ENCODE data around the gene ILKAP.
A peak's percentile ranks its signal among the peaks of the same experiment; 100 is the strongest.

Gene ILKAP

GRCh38 chr2:238236571-238236970 lies 33.1 kb upstream of the ILKAP start:
- no peak for DNase-seq

GRCh38 chr2:238235856-238236255 lies 32.4 kb upstream of the ILKAP start:
- DNase-seq = no peak

GRCh38 chr2:238235331-238235732 lies 31.8 kb upstream of the ILKAP start:
- DNase-seq = no peak

GRCh38 chr2:238233625-238234024 lies 30.1 kb upstream of the ILKAP start:
- DNase-seq = no peak

GRCh38 chr2:238231809-238232208 lies 28.3 kb upstream of the ILKAP start:
- no peak for DNase-seq

- DNase-seq = peak; percentile 84
These were observed 27.8 kb upstream of the ILKAP start for GRCh38 chr2:238231251-238231793.

GRCh38 chr2:238230699-238231098 lies 27.2 kb upstream of the ILKAP start:
- DNase-seq = no peak

- DNase-seq = no peak
These were observed 25.2 kb upstream of the ILKAP start for GRCh38 chr2:238228700-238229099.

GRCh38 chr2:238227587-238228032 lies 24.1 kb upstream of the ILKAP start:
- no peak for DNase-seq

- no peak for DNase-seq
These were observed 23.4 kb upstream of the ILKAP start for GRCh38 chr2:238226698-238227586.

GRCh38 chr2:238225911-238226697 lies 22.6 kb upstream of the ILKAP start:
- DNase-seq = no peak

GRCh38 chr2:238225121-238225520 lies 21.6 kb upstream of the ILKAP start:
- DNase-seq = no peak

GRCh38 chr2:238224356-238225035 lies 21.0 kb upstream of the ILKAP start:
- DNase-seq = no peak

- DNase-seq = peak; percentile 38
These were observed 17.5 kb upstream of the ILKAP start for GRCh38 chr2:238220892-238221521.

- no peak for DNase-seq
These were observed 16.9 kb upstream of the ILKAP start for GRCh38 chr2:238220274-238220891.

GRCh38 chr2:238216651-238217184 lies 13.2 kb upstream of the ILKAP start:
- no peak for DNase-seq

- no peak for DNase-seq
These were observed 3.5 kb upstream of the ILKAP start for GRCh38 chr2:238207006-238207405.

GRCh38 chr2:238203973-238204683 lies 633 bp upstream of the ILKAP start:
- no peak for DNase-seq

- no peak for DNase-seq
These were observed 985 bp downstream of the ILKAP start for GRCh38 chr2:238202326-238203093.

GRCh38 chr2:238190445-238190844 lies 13.1 kb downstream of the ILKAP start:
- DNase-seq = no peak

Measured in CD4-positive, alpha-beta T cell treated with Interleukin-6 for 4 hours (primary cell).